ENCODE results near the gene SPEF2. TPM values are rescaled to one million over a fixed set of nuclear protein-coding genes. Genes with fewer than 3 reads are reported as not detected.

The SPEF2 gene
- total RNA-seq, 5 donors from 2014 or later (not counting 1 experiment from before 2014, with no cell fraction given): 6.0 to 12.3 (median 11.3) TPM

DNA sequence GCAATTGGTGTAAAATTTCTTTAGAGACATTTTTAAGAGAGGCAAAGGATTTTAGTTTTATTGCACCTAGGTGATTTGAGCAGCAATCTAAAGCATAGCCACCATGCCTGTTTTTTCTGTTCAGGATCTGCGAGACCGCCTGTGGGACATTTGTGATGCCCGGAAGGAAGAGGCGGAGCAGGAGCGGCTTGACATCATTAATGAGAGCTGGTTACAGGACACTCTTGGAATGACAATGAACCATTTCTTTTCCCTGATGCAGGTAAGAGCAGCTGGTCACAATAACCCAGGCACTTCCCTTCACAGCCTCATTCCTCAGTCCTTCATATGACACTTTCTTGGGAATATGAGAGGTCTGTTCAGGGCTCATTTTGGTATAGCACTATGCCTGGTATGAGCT, 135.8 kb downstream of the SPEF2 start:
- Histone ChIP-seq H3K4me1 (ENCODE audit: control insufficient read depth in 1 of 2, extremely low read depth in 1 of 2, insufficient read depth in 2 of 2, low read length in 2 of 2) (peaks cover 0 to 2% of the 10 kb centered on the region in 2 experiments), H3K36me3 (ENCODE audit: control insufficient read depth in 2 of 2, extremely low read depth in 1 of 2, insufficient read depth in 1 of 2, low read length in 1 of 2) (no peaks in the 10 kb centered on the region), H3K27ac (ENCODE audit: low read length) (no peak overlapping the region), H3K27me3 (replicated peaks in 1 of 2; ENCODE audit: control insufficient read depth in 2 of 2, extremely low read depth in 1 of 2, insufficient read depth in 2 of 2, low read length in 1 of 2) (no peaks in the 10 kb centered on the region), H3K4me3 (ENCODE audit: control insufficient read depth in 1 of 2, extremely low read depth in 1 of 2, low read length in 1 of 2) (no peak overlapping the region), H3K9me3 (no peaks in the 10 kb centered on the region)
- no peaks in the 10 kb centered on the region for H3K27me3 Mint-ChIP-seq
- no peak for ATAC-seq (replicated peaks in 1 of 4)
- no peaks in the 10 kb centered on the region for H3K9me3 Mint-ChIP-seq
- no peak for DNase-seq
- 97% methylated on average over 5 of the region's 5 CpGs for WGBS (ENCODE audit: insufficient coverage)
- H3K4me3 Mint-ChIP-seq: no peak overlapping the region
- H3K4me1 Mint-ChIP-seq: peaks cover 18 to 21% (median 19%) of the 10 kb centered on the region in 3 donors
- H3K27ac Mint-ChIP-seq: no peak overlapping the region
- H3K36me3 Mint-ChIP-seq: peaks cover 7% of the 10 kb centered on the region
- POLR2A ChIA-PET: interaction anchor here in 1 of 2 donors (0.6 kb wide), 1 partner anchor 32 kb away, joined by 4 read pairs; no protein-coding TSS in a partner anchor
- CTCF ChIA-PET: no interaction called here

DNA sequence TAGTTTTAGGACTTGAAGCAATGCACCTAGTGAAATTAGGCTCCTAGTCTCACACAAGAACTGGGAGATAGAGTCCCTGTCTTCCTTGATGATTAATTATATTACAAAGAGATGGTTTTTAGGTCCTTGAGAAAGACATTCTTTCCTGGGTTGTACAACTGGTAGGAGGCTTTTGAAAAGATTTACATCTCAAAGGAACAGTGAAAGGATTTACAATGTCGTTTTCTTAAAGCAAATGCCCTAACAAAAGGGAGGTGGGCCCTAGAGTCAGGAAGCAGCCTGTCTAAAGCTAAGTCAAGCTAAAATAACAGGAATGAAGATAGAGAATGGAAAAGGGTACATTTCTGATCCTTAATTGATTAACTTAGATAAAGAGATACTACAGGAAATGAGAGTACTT, 136.8 kb downstream of the SPEF2 start:
- Histone ChIP-seq H3K36me3 (ENCODE audit: control insufficient read depth in 2 of 2, extremely low read depth in 1 of 2, insufficient read depth in 1 of 2, low read length in 1 of 2) (no peaks in the 10 kb centered on the region), H3K4me3 (ENCODE audit: control insufficient read depth in 1 of 2, extremely low read depth in 1 of 2, low read length in 1 of 2) (no peak overlapping the region), H3K9me3 (no peaks in the 10 kb centered on the region), H3K4me1 (ENCODE audit: control insufficient read depth in 1 of 2, extremely low read depth in 1 of 2, insufficient read depth in 2 of 2, low read length in 2 of 2) (peaks cover 0 to 3% of the 10 kb centered on the region in 2 experiments), H3K27me3 (replicated peaks in 1 of 2; ENCODE audit: control insufficient read depth in 2 of 2, extremely low read depth in 1 of 2, insufficient read depth in 2 of 2, low read length in 1 of 2) (no peaks in the 10 kb centered on the region), H3K27ac (ENCODE audit: low read length) (no peak overlapping the region)
- CTCF ChIA-PET: no interaction called here
- Mint-ChIP-seq H3K4me1 (peaks cover 9 to 15% (median 11%) of the 10 kb centered on the region in 3 donors), H3K27ac (no peak overlapping the region), H3K36me3 (peaks cover 7% of the 10 kb centered on the region), H3K9me3 (no peaks in the 10 kb centered on the region), H3K27me3 (no peaks in the 10 kb centered on the region), H3K4me3 (no peak overlapping the region)
- no peak for ATAC-seq (replicated peaks in 1 of 4)
- WGBS (ENCODE audit: insufficient coverage): no CpG with 5 or more reads among the region's 1 CpG
- no peak for DNase-seq
- POLR2A ChIA-PET: no interaction called here

DNA sequence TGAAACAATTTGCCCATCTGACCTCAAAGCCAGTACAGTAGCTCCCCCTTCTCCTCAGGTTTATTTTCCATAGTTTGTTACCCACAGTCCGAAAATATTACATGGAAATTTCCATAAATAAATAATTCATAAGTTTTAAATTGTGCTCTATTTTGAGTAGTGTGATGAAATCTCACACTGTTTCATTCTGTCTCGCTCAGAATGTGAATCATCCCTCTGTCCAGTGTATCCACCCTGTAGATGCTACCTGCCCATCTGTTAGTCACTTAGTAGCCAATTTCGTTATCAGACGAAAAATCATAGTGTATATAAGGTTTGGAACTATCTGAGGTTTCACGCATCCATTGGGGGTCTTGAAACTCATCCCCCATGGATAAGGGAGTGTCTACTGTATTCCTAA, 138.3 kb downstream of the SPEF2 start:
- ATAC-seq (replicated peaks in 1 of 4) (no peak), DNase-seq (no peak)
- Mint-ChIP-seq H3K36me3 (peaks cover 7% of the 10 kb centered on the region), H3K27ac (no peak overlapping the region), H3K4me1 (peaks cover 13 to 15% (median 15%) of the 10 kb centered on the region in 3 donors), H3K4me3 (no peak overlapping the region), H3K27me3 (no peaks in the 10 kb centered on the region), H3K9me3 (no peaks in the 10 kb centered on the region)
- Histone ChIP-seq H3K27ac (ENCODE audit: low read length) (no peak overlapping the region), H3K9me3 (no peaks in the 10 kb centered on the region), H3K4me3 (ENCODE audit: control insufficient read depth in 1 of 2, extremely low read depth in 1 of 2, low read length in 1 of 2) (no peak overlapping the region), H3K36me3 (ENCODE audit: control insufficient read depth in 2 of 2, extremely low read depth in 1 of 2, insufficient read depth in 1 of 2, low read length in 1 of 2) (no peaks in the 10 kb centered on the region), H3K4me1 (ENCODE audit: control insufficient read depth in 1 of 2, extremely low read depth in 1 of 2, insufficient read depth in 2 of 2, low read length in 2 of 2) (peaks cover 0 to 3% of the 10 kb centered on the region in 2 experiments), H3K27me3 (replicated peaks in 1 of 2; ENCODE audit: control insufficient read depth in 2 of 2, extremely low read depth in 1 of 2, insufficient read depth in 2 of 2, low read length in 1 of 2) (no peaks in the 10 kb centered on the region)
- WGBS (ENCODE audit: insufficient coverage): no CpG with 5 or more reads among the region's 5 CpGs
- CTCF ChIA-PET: interaction anchor here in 1 of 2 donors (1.1 kb wide), 1 partner anchor 13 kb away, joined by 3 read pairs; no protein-coding TSS in a partner anchor
- POLR2A ChIA-PET: no interaction called here

DNA sequence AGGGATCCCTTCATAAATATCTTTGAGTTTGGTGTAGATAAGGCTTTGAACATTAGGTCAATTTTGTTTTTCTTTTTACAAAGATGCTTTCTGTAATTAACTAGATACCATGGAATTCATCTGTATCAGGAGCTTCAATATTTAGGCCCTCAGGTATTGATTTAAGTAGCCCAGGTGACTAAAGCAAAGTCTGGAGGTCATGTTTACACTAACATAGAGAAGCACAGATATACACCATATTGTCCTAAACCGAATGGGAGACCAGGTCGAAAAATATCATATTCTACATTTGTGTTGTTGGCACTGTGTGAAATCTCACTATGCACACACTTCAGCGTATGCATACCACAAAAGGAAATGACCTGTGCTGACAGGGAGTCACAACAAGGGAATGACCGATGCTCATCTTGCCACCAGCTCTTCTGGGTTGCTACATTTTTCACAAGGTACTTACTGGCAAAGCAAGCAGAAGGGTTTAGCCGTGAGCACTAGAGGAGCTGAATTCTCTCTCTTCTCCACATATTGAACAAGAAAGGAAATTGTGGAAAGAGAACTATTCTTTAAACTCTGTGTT, 140.6 kb downstream of the SPEF2 start:
- peaks cover 7% of the 10 kb centered on the region for H3K36me3 Mint-ChIP-seq
- H3K4me1 ChIP-seq (ENCODE audit: control insufficient read depth in 1 of 2, extremely low read depth in 1 of 2, insufficient read depth in 2 of 2, low read length in 2 of 2): peaks cover 0 to 3% of the 10 kb centered on the region in 2 experiments
- ATAC-seq (replicated peaks in 1 of 4) (no peak), DNase-seq (no peak)
- no peaks in the 10 kb centered on the region for H3K9me3 ChIP-seq
- no peak overlapping the region for H3K4me3 Mint-ChIP-seq
- 100% methylated on average over 1 of the region's 5 CpGs for WGBS (ENCODE audit: insufficient coverage)
- no peaks in the 10 kb centered on the region for H3K36me3 ChIP-seq (ENCODE audit: control insufficient read depth in 2 of 2, extremely low read depth in 1 of 2, insufficient read depth in 1 of 2, low read length in 1 of 2)
- no peak overlapping the region for H3K27ac ChIP-seq (ENCODE audit: low read length)
- POLR2A ChIA-PET: interaction anchor here in 1 of 2 donors (0.6 kb wide), 1 partner anchor 147 kb away, joined by 3 read pairs; no protein-coding TSS in a partner anchor
- peak overlapping the region in 1 of 2 donors; percentile 23 for H3K27ac Mint-ChIP-seq
- peaks cover 27 to 29% (median 29%) of the 10 kb centered on the region in 3 donors for H3K4me1 Mint-ChIP-seq
- no peaks in the 10 kb centered on the region for H3K27me3 ChIP-seq (replicated peaks in 1 of 2; ENCODE audit: control insufficient read depth in 2 of 2, extremely low read depth in 1 of 2, insufficient read depth in 2 of 2, low read length in 1 of 2)
- H3K4me3 ChIP-seq (ENCODE audit: control insufficient read depth in 1 of 2, extremely low read depth in 1 of 2, low read length in 1 of 2): no peak overlapping the region
- no peaks in the 10 kb centered on the region for H3K27me3 Mint-ChIP-seq
- no peaks in the 10 kb centered on the region for H3K9me3 Mint-ChIP-seq
- CTCF ChIA-PET: no interaction called here

DNA sequence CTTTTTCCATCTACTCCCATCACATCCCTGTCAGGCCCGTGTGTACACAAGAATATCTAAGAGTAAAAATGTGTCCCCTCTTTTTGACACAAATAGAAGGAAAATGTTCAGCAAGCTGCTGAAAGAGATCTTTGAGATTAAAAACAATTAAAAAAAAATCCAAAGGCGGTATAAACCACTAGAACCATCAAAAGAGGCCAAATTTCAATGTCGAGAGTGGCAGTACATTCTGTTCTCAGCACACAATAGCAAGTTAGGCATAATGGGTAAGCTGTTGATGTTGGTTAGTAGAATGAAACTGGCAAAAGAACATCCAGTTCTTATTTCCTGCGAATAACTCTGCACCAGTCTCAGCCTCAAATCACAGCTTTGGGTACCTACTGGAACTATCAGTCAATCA, 143.9 kb downstream of the SPEF2 start:
- ATAC-seq (replicated peaks in 1 of 4) (peak in 1 of 4 experiments; percentile 94), DNase-seq (peak in 2 of 35 experiments; percentile 29 to 48)
- H3K4me1 ChIP-seq (ENCODE audit: control insufficient read depth in 1 of 2, extremely low read depth in 1 of 2, insufficient read depth in 2 of 2, low read length in 2 of 2): peaks cover 0 to 3% of the 10 kb centered on the region in 2 experiments
- no peaks in the 10 kb centered on the region for H3K36me3 ChIP-seq (ENCODE audit: control insufficient read depth in 2 of 2, extremely low read depth in 1 of 2, insufficient read depth in 1 of 2, low read length in 1 of 2)
- no peak overlapping the region for H3K4me3 ChIP-seq (ENCODE audit: control insufficient read depth in 1 of 2, extremely low read depth in 1 of 2, low read length in 1 of 2)
- CTCF ChIA-PET: interaction anchor here in 1 of 2 donors (0.7 kb wide), 1 partner anchor 134 kb away, joined by 3 read pairs; no protein-coding TSS in a partner anchor
- no CpG with 5 or more reads among the region's 4 CpGs for WGBS (ENCODE audit: insufficient coverage)
- Mint-ChIP-seq H3K27ac (peak overlapping the region; percentile 61 to 88), H3K4me3 (peak overlapping the region in 1 of 3 donors; percentile 48), H3K36me3 (peaks cover 3% of the 10 kb centered on the region), H3K27me3 (no peaks in the 10 kb centered on the region), H3K9me3 (no peaks in the 10 kb centered on the region), H3K4me1 (peaks cover 29 to 40% (median 37%) of the 10 kb centered on the region in 3 donors)
- no peaks in the 10 kb centered on the region for H3K27me3 ChIP-seq (replicated peaks in 1 of 2; ENCODE audit: control insufficient read depth in 2 of 2, extremely low read depth in 1 of 2, insufficient read depth in 2 of 2, low read length in 1 of 2)
- H3K27ac ChIP-seq (ENCODE audit: low read length): no peak overlapping the region
- POLR2A ChIA-PET: no interaction called here
- no peaks in the 10 kb centered on the region for H3K9me3 ChIP-seq

DNA sequence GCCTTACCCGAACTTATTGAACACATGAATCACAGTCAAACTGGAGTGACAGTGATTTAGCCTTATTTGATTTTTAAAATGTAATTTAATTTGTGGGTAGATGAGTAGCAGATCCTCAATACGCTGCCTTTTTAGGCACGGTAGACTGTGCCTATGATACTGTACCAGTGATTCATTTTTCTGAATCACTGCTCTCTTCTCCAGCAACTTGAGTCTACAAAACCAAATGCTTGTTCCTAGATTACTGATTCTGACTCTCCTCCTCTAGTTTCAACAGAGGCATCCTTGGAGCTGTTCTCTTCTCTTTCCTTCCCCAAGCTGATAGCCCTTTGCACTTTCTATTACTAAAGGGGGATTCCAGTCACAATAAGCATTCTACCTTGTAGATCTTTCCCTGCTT, 144.7 kb downstream of the SPEF2 start:
- H3K27me3 ChIP-seq (replicated peaks in 1 of 2; ENCODE audit: control insufficient read depth in 2 of 2, extremely low read depth in 1 of 2, insufficient read depth in 2 of 2, low read length in 1 of 2): no peaks in the 10 kb centered on the region
- Mint-ChIP-seq H3K4me3 (no peak overlapping the region), H3K27ac (no peak overlapping the region), H3K27me3 (no peaks in the 10 kb centered on the region), H3K36me3 (peaks cover 3% of the 10 kb centered on the region), H3K4me1 (peaks cover 29 to 40% (median 37%) of the 10 kb centered on the region in 3 donors), H3K9me3 (no peaks in the 10 kb centered on the region)
- DNase-seq: no peak
- ATAC-seq (replicated peaks in 1 of 4): no peak
- H3K36me3 ChIP-seq (ENCODE audit: control insufficient read depth in 2 of 2, extremely low read depth in 1 of 2, insufficient read depth in 1 of 2, low read length in 1 of 2): no peaks in the 10 kb centered on the region
- no peak overlapping the region for H3K4me3 ChIP-seq (ENCODE audit: control insufficient read depth in 1 of 2, extremely low read depth in 1 of 2, low read length in 1 of 2)
- CTCF ChIA-PET: no interaction called here
- POLR2A ChIA-PET: interaction anchor here in 1 of 2 donors (0.6 kb wide), 1 partner anchor 28 kb away, joined by 3 read pairs; no protein-coding TSS in a partner anchor
- H3K4me1 ChIP-seq (ENCODE audit: control insufficient read depth in 1 of 2, extremely low read depth in 1 of 2, insufficient read depth in 2 of 2, low read length in 2 of 2): peaks cover 0 to 3% of the 10 kb centered on the region in 2 experiments
- no peaks in the 10 kb centered on the region for H3K9me3 ChIP-seq
- 100% methylated on average over 1 of the region's 3 CpGs for WGBS (ENCODE audit: insufficient coverage)
- no peak overlapping the region for H3K27ac ChIP-seq (ENCODE audit: low read length)
